Osteocyte (in vitro differentiated cells): ENCODE data around the gene HTT. TPM values are rescaled to one million over a fixed set of nuclear protein-coding genes. Genes with fewer than 3 reads are reported as not detected.

Experiments used
- DNase-seq: peaks from one replicate; pipeline ENCODE4 v3.0.0; 2021; ENCODE audit warnings: mixed read lengths; ENCODE audit not compliant: unreplicated experiment; ENCODE audit errors: extremely low spot score
- H3K27ac Mint-ChIP-seq: one replicate; pipeline ENCODE4 v1.8.0; 2021; ENCODE audit warnings: mild to moderate bottlenecking, mixed read lengths; ENCODE audit not compliant: unreplicated experiment
- H3K27me3 Mint-ChIP-seq: one replicate; pipeline ENCODE4 v1.8.0; 2021; ENCODE audit warnings: mixed read lengths; ENCODE audit not compliant: unreplicated experiment
- H3K36me3 Mint-ChIP-seq: one replicate; pipeline ENCODE4 v1.8.0; 2021; ENCODE audit warnings: mixed read lengths; ENCODE audit not compliant: unreplicated experiment
- H3K4me1 Mint-ChIP-seq: one replicate; pipeline ENCODE4 v1.8.0; 2021; ENCODE audit warnings: mixed read lengths; ENCODE audit not compliant: unreplicated experiment
- H3K4me3 Mint-ChIP-seq: one replicate; pipeline ENCODE4 v1.8.0; 2021; ENCODE audit warnings: mild to moderate bottlenecking, moderate library complexity, mixed read lengths; ENCODE audit not compliant: unreplicated experiment
- H3K9me3 Mint-ChIP-seq: one replicate; pipeline ENCODE4 v1.8.0; 2021; ENCODE audit warnings: mixed read lengths; ENCODE audit not compliant: unreplicated experiment
- total RNA-seq: library from RNA; stranded (reverse); gene quantifications from 2 replicates; pipeline ENCODE4 v1.2.1, GENCODE V29; 2021
- TF ChIP-seq, protein P1 (sequence below): fragments of 200-600 bp; sonication (generic); IDR thresholded peaks from 2 replicates; pipeline ENCODE4 v1.5.0; 2021; ENCODE audit warnings: antibody characterized with exemption, mild to moderate bottlenecking, moderate library complexity

The HTT gene
- total RNA-seq, 1 donor from 2014 or later = 51.3 TPM

DNA sequence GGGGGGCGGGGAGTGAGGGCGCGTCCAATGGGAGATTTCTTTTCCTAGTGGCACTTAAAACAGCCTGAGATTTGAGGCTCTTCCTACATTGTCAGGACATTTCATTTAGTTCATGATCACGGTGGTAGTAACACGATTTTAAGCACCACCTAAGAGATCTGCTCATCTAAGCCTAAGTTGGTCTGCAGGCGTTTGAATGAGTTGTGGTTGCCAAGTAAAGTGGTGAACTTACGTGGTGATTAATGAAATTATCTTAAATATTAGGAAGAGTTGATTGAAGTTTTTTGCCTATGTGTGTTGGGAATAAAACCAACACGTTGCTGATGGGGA is 1.1 kb downstream of the HTT start:
- Mint-ChIP-seq H3K27ac (peak overlapping the region; percentile 95), H3K4me3 (peak overlapping the region; percentile 90), H3K36me3 (peaks cover 4% of the 10 kb centered on the region), H3K4me1 (peaks cover 18% of the 10 kb centered on the region), H3K9me3 (no peaks in the 10 kb centered on the region), H3K27me3 (no peaks in the 10 kb centered on the region)
- DNase-seq = no peak
- TF ChIP-seq, protein P1, sequence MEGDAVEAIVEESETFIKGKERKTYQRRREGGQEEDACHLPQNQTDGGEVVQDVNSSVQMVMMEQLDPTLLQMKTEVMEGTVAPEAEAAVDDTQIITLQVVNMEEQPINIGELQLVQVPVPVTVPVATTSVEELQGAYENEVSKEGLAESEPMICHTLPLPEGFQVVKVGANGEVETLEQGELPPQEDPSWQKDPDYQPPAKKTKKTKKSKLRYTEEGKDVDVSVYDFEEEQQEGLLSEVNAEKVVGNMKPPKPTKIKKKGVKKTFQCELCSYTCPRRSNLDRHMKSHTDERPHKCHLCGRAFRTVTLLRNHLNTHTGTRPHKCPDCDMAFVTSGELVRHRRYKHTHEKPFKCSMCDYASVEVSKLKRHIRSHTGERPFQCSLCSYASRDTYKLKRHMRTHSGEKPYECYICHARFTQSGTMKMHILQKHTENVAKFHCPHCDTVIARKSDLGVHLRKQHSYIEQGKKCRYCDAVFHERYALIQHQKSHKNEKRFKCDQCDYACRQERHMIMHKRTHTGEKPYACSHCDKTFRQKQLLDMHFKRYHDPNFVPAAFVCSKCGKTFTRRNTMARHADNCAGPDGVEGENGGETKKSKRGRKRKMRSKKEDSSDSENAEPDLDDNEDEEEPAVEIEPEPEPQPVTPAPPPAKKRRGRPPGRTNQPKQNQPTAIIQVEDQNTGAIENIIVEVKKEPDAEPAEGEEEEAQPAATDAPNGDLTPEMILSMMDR = no peak

DNA sequence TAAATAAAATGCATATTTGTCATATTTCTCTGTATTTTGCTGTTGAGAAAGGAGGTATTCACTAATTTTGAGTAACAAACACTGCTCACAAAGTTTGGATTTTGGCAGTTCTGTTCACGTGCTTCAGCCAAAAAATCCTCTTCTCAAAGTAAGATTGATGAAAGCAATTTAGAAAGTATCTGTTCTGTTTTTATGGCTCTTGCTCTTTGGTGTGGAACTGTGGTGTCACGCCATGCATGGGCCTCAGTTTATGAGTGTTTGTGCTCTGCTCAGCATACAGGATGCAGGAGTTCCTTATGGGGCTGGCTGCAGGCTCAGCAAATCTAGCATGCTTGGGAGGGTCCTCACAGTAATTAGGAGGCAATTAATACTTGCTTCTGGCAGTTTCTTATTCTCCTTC is 3.3 kb downstream of the HTT start:
- Mint-ChIP-seq H3K36me3 (peaks cover 4% of the 10 kb centered on the region), H3K4me1 (peaks cover 18% of the 10 kb centered on the region), H3K27me3 (no peaks in the 10 kb centered on the region), H3K9me3 (no peaks in the 10 kb centered on the region), H3K27ac (no peak overlapping the region), H3K4me3 (no peak overlapping the region)
- TF ChIP-seq, protein P1 = no peak
- no peak for DNase-seq

DNA sequence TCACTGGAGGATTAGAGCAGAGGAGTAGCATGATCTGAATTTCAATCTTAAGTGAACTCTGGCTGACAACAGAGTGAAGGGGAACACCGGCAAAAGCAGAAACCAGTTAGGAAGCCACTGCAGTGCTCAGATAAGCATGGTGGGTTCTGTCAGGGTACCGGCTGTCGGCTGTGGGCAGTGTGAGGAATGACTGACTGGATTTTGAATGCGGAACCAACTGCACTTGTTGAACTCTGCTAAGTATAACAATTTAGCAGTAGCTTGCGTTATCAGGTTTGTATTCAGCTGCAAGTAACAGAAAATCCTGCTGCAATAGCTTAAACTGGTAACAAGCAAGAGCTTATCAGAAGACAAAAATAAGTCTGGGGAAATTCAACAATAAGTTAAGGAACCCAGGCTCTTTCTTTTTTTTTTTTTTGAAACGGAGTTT is 5.2 kb downstream of the HTT start:
- DNase-seq = peak; percentile 49
- H3K4me1 Mint-ChIP-seq = peaks cover 21% of the 10 kb centered on the region
- H3K4me3 Mint-ChIP-seq = no peak overlapping the region
- no peaks in the 10 kb centered on the region for H3K27me3 Mint-ChIP-seq
- TF ChIP-seq, protein P1 = no peak
- no peak overlapping the region for H3K27ac Mint-ChIP-seq
- peaks cover 4% of the 10 kb centered on the region for H3K36me3 Mint-ChIP-seq
- H3K9me3 Mint-ChIP-seq = no peaks in the 10 kb centered on the region

DNA sequence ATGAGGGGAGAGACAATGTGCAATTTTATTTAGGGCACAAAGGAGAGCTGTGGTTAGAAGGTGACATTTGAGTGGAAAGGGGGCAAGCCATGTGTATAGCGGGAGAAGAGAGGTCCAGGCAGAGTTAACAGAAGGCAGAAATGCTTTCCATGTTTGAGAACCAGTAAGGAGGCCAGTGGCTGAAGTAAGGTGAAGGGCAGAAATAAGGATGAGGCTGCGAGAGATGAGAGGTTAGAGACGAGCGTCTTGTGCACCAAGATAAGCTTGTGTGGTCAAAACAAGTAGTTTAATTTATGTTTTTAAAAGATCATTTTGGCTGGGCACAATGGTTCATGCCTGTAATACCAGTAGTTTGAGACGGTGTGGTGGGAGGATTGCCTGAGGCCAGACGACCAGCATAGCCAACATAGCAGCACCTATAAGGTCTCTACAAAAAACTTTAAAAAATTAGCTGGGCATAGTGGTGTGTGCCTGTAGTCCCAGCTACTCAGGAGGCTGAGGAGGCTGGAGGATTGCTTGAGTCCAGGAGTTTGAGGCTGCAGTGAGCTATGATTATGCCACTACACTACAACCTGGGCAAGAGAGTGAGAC is 8.5 kb downstream of the HTT start:
- Mint-ChIP-seq H3K27ac (no peak overlapping the region), H3K4me1 (peaks cover 5% of the 10 kb centered on the region), H3K4me3 (no peak overlapping the region), H3K36me3 (peaks cover 4% of the 10 kb centered on the region), H3K27me3 (no peaks in the 10 kb centered on the region), H3K9me3 (no peaks in the 10 kb centered on the region)
- DNase-seq = no peak
- TF ChIP-seq, protein P1 = no peak

DNA sequence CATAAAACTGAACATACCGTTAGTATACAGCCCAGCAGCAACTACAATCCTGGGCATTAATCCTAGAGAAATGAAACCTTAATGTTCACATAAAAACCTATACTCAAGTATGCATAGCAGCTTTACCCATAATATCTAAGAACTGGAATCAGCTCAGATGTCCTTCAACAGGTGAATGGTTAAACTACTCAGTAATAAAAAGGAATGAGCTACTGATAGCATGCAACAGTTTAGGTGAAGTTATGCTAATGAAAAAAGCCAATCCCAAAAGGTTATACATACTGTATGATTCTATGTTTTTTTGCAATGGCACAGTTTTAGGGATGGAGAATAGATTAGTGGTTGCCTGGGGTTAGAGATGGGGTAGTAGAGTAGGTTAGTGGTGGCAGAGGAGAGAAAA is 9.3 kb downstream of the HTT start:
- no peak overlapping the region for H3K27ac Mint-ChIP-seq

More for the DNA sequence above, 9.3 kb downstream of the HTT start:
- Mint-ChIP-seq H3K4me3 (no peak overlapping the region), H3K27me3 (no peaks in the 10 kb centered on the region), H3K9me3 (no peaks in the 10 kb centered on the region), H3K4me1 (peaks cover 4% of the 10 kb centered on the region), H3K36me3 (peaks cover 9% of the 10 kb centered on the region)
- no peak for DNase-seq
- TF ChIP-seq, protein P1 = no peak
